ENCODE data around the gene CREB5.

GRCh38 chr7:28845106-28845505 lies 432.8 kb downstream of the CREB5 start:
- TF ChIP-seq CTCF (IDR thresholded peaks at IDR 0.05): no peak
- no peak for TF ChIP-seq POLR2A (IDR thresholded peaks at IDR 0.05)
